GM19468 (cell line): ENCODE data around the gene GALNT9.
"Not testable (repeated sequence)": the region's sequence is repeated elsewhere in the genome, so short reads cannot be mapped to it uniquely, and the experiment has no call there.

Source experiments
- ATAC-seq: cut with Tn5 transposase; IDR thresholded peaks from one replicate; pipeline ENCODE4 v1.9.1; 2021; ENCODE audit warnings: mild to moderate bottlenecking, moderate library complexity, moderate number of reproducible peaks; ENCODE audit not compliant: unreplicated experiment; ENCODE audit errors: extremely low read depth

The GALNT9 gene

DNA sequence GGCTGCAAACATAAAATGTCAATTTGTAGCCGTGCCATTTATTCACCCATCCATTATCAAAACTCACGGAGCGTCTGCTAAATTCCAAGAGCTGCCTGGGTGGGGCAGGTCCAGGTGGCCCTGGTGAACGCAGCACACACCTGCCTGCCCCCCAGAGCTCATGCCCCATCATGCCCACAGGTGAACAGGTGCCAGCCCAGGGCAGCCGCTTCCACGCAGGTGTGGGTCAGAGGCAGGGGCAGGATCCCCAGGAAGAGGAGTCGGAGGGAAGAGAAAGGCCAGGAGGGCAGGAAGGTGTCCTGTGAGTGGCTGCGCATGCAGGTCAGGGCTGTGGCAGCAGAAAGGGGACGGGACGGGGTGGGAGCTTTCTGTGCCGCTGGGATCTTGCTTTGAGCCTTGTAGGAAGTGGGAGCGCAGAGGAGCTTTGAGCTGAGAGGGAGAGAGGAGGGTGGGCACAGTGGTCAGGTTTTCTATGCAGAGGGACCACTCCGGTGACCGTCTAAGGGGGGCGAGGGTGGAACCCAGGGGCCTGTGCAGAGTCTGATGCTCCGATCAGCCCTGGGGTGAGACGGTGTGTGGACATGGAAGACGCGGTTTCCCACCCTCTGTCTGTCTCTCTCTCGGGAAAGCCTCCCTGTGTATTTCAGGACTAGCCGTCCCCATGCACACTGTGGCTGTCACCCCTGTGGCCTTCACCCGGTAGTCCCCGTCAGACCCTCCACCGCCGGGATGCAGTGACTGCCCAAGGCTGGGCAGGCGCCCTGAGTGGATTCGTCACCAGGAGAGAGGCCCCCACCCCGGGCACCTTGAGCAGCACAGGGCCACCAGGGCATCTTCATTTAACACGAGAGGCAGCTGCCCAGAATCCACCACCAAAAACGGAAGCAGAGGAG lies 26.7 kb downstream of the GALNT9 start:
- ATAC-seq, result no peak

- ATAC-seq, result no peak
These were observed 28.3 kb downstream of the GALNT9 start for GRCh38 chr12:132300789-132301722.

DNA sequence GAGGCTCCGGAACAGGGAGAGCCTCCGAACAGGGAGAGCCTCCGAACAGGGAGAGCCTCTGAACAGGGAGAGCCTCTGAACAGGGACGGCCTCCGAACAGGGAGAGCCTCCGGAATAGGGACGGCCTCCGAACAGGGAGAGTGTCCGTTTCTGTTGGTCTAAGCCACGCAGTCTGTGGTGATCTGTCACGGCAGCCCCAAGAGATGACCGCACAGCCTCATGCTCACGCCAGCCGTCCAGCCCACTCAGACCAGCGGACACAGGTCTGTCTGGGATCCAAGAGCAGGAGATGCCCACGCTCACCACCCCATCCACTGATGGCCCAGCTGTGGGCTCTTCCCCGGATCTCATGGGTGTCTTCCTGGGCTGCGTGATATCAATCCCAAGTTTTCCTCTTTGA lies 33.3 kb downstream of the GALNT9 start:
- no peak for ATAC-seq

DNA sequence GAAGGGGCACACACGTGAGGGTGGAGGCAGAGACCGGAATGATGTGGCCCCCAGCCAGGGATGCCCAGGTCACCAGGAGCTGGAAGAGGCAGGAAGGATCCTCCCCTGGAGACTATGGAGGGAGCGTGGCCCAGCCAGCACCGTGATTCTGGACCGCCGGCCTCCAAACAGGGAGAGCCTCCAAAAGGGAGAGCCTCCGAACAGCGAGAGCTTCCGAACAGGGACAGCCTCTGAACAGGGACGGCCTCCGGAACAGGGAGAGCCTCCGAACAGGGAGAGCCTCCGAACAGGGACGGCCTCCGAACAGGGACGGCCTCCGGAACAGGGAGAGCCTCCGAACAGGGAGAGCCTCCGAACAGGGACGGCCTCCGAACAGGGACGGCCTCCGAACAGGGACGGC lies 33.8 kb downstream of the GALNT9 start:
- not testable (repeated sequence) for ATAC-seq

DNA sequence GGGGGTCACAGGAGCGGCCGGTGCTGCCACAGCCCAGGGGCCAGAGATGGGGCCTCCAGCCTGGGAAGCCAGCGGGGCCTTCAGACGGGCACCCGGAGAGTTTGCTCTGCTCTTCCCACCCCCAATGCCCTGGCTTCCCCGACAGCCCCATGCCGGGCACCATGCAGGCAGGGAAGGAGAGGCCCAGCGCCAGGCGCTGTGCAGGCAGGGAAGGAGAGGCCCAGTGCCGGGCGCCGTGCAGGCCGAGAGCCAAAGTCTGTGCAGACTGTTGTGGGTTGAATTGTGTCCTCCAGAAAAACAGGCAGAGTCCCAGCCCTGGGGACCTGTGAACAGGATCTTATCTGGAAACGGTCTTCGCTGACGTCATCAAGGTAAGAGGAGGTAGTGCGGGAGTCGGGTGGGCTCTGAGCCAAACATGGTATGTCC lies 34.3 kb downstream of the GALNT9 start:
- no peak for ATAC-seq

GRCh38 chr12:132294121-132295034 lies 35.0 kb downstream of the GALNT9 start:
- ATAC-seq, result no peak

DNA sequence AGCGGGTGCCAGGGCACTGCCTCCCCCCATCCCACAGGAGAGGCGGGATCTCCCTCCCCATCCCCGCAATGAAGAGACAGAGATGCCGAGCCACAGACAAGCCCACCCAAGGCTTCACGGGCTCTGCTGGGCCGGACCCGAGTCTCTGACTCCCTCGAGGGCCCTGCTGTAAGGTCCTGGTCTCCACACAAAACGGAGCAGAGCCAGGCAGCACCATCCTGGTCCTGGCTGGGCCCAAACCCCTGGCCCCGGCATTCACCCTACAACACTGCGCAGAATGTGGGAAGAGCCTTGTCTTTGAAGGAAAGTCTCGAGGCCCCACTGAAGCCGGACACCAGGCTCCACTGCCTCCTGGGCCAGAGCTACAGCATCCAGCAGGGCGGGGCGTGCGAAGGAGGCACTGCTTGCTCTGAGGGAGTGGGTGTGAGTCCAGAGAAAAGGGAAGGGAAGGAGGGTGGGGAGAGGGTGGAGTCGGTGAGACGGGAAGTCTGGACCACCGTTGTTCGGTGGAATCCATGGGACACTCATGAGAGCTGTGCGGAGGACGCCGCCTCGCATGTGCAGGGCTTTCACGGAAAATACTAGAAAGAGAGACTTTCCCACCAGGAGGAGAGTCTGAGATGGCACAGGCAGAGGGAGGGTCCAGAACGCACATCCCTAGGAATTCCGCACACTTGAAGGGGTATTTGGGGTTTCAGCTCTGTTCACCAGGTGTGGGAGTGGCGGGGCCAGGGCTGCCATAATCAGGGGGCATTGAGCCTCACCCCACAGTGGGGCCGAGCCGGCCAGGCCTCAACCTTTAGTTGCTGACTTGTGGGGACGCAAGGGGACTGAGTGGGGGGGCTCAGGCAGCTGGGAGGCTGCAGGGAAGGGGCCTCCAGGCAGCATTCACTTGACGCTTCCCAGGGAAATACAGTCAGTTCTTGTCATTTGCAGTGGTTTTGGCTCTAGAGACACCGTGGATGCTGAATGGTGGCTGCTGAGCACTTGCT lies 36.8 kb downstream of the GALNT9 start:
- ATAC-seq, result no peak

- no peak for ATAC-seq
These were observed 37.8 kb downstream of the GALNT9 start for GRCh38 chr12:132291402-132292175.

DNA sequence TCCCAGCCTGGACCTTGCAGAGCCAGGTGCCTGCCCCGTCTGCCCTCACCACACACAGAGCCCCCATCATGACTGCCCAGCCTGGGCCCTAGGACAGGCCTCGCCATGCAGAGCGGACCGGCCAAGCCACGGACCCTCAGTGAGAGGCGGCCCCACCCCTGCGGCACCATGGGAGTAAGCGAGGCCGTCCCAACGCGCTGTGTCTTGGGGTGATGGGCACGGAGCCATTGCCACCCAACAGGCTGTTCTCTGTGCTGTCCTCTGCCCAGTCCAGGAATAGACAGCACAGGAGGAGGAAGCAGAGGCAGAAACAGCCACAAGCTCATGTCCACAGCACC lies 39.2 kb downstream of the GALNT9 start:
- no peak for ATAC-seq

DNA sequence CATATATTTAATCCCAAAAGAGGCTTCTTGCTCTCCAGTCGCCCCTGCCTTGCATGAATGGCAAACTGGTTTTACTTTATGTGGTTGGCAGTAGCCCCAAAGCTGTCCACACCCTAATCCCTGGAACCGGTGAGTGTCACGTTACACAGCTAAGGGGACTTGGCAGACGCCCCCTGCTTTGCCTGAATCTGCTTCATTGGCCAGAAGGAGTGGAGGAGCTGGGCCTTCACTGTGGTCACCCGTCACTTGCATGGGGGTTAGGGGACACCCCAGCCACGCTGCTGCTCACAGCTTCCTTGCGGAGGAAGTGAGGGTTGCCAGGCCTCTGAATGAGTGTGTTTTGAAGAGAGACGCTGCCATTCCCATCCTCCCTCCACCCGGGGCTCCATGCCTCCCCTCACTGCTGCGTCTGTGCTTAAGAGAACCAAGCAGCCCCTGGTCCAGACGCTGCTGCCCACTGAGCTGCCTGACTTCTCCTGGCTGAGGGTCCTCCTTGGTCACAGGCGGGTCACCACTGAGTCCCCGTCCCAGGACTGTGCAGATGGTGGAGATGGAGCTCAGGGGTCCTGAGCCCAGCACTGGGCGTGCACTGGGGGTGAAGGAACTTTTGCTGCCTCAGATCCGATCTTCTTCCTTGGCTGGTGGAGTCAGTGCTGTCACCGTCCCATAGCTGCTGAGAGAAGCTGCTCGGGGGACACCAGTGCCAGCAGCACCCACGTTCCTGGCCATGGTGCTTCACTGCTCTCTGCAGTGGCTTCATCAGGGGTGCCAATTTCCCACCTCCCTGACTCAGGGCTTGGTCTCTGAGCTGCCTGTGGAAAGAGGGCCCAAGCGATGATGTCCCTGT lies 39.8 kb downstream of the GALNT9 start:
- no peak for ATAC-seq

- no peak for ATAC-seq
These were observed 40.7 kb downstream of the GALNT9 start for GRCh38 chr12:132288516-132289215.

DNA sequence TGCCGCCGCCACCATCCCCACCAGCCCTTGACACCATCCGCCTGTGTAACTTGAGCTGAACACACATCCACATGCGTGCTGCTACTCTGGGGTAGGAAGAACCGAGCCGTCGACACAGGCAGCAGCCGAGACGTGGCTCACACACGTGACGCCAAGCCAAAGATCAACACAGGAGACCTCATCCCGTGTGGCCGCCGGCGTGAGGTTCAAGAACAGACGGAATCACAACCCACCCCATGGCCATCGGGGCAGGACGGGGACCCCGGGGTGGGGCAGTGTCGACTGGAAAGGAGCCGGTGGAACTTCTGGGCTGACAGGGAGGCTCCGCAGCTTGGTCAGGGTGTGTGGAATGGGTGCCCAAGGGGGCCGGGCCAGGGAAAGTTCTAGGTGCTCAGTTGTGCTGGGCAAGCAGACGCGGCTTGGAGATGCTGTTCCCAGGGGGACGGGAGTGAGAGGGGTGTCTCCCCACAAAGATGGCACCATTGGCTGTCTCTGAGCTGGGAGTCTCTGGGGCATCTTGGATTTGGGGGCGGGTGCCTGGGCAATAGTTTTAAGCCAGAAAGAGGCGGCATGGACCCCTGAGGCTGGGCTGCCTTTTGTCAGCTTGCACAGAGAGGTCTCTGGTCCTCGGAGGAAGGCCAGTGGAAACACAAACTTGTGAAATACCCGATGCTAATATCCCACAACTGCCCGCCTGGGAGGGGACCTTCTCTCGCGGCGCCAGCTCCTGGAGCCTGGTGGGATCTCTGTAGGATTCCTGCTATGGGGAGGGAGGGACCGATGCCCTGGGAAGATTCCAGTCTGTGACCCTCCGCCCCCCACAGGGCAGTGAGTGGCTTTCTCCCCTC lies 41.8 kb downstream of the GALNT9 start:
- no peak for ATAC-seq

GRCh38 chr12:132286912-132287311 lies 42.5 kb downstream of the GALNT9 start:
- no peak for ATAC-seq

DNA sequence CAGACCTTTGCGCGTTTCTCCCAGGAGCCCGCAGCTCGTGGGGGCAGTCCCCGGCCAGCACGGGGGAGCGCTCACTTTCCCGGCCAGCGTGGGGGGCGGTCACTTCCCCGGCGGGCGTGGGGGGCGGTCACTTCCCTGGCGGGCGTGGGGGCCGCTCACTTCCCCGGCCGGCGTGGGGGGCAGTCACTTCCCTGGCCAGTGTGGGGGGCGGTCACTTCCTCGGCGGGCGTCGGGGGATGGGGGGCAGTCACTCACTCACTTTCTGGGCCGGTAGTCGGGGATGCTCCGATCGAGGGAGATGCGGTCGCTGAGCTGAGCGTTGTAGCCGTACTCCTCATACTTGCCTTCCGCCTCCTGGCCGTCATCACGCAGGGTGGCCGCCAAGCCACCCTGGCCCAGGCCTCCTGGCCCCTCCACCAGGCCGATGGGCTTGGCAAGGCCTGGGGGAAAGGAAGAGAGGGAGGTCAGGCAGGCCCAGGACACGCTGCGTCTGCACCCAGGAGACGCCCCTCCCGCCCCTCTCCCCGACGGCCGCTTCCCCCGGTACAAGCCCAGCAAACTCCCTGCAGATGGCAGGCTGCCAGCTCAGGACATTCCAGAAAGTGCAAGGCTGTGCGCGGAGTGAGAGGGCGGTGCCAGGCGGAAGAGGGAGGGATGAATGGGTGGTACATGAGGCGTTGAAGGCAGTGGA lies 43.3 kb downstream of the GALNT9 start:
- no peak for ATAC-seq
